ENCODE data around the gene EPOP.

Gene EPOP

GRCh38 chr17:38674749-38675615 lies at the start of gene EPOP:
Gene EPOP, minus strand, starts transcription at chr17:38674957. Its CDS starts 462 bp downstream, at chr17:38674495.
- DNase-seq: peak; percentile 73

GRCh38 chr17:38721802-38722201 lies 47.0 kb upstream of the EPOP start:
- DNase-seq: no peak

- DNase-seq: no peak
These were observed 46.2 kb upstream of the EPOP start for GRCh38 chr17:38720941-38721340.

GRCh38 chr17:38719943-38720641 lies 45.3 kb upstream of the EPOP start:
- DNase-seq: no peak

- no peak for DNase-seq
These were observed 44.7 kb upstream of the EPOP start for GRCh38 chr17:38719289-38719942.

GRCh38 chr17:38717139-38717745 lies 42.5 kb upstream of the EPOP start:
- DNase-seq: no peak

- no peak for DNase-seq
These were observed 41.7 kb upstream of the EPOP start for GRCh38 chr17:38716368-38717005.

GRCh38 chr17:38715216-38715943 lies 40.6 kb upstream of the EPOP start:
- DNase-seq: no peak

- DNase-seq: no peak
These were observed 38.8 kb upstream of the EPOP start for GRCh38 chr17:38713456-38714075.

GRCh38 chr17:38712593-38712992 lies 37.8 kb upstream of the EPOP start:
- no peak for DNase-seq

- DNase-seq: no peak
These were observed 37.2 kb upstream of the EPOP start for GRCh38 chr17:38711792-38712571.

GRCh38 chr17:38710985-38711384 lies 36.2 kb upstream of the EPOP start:
- DNase-seq: no peak

GRCh38 chr17:38710604-38710962 lies 35.8 kb upstream of the EPOP start:
- no peak for DNase-seq

- no peak for DNase-seq
These were observed 35.3 kb upstream of the EPOP start for GRCh38 chr17:38709864-38710603.

- no peak for DNase-seq
These were observed 34.5 kb upstream of the EPOP start for GRCh38 chr17:38709104-38709820.

- no peak for DNase-seq
These were observed 33.1 kb upstream of the EPOP start for GRCh38 chr17:38707678-38708351.

- DNase-seq: no peak
These were observed 31.9 kb upstream of the EPOP start for GRCh38 chr17:38706505-38707216.

Measured in DMS153 (cell line).